T-helper 2 cell treated with Interferon-gamma antibody and Interleukin-4, amounts not matched to agents 5 μg/mL and 100 μg/mL, for 36 hours (primary cell): ENCODE measurements around the gene RUSF1.
"Not testable (repeated sequence)": the region's sequence is repeated elsewhere in the genome, so short reads cannot be mapped to it uniquely, and the experiment has no call there.

Experiments used
- DNase-seq: peaks from one replicate; pipeline ENCODE4 v3.0.0; 2021; ENCODE audit warnings: low spot score
- H3K27ac Mint-ChIP-seq: one replicate; pipeline ENCODE4 v1.8.0; 2021; ENCODE audit warnings: mild to moderate bottlenecking, mixed read lengths
- H3K27me3 Mint-ChIP-seq: one replicate; pipeline ENCODE4 v1.8.0; 2021; ENCODE audit warnings: low read depth, mixed read lengths
- H3K36me3 Mint-ChIP-seq: one replicate; pipeline ENCODE4 v1.8.0; 2021; ENCODE audit warnings: low read depth, mixed read lengths
- H3K4me1 Mint-ChIP-seq: one replicate; pipeline ENCODE4 v1.8.0; 2021; ENCODE audit warnings: low read depth, mixed read lengths
- H3K4me3 Mint-ChIP-seq: one replicate; pipeline ENCODE4 v1.8.0; 2022; ENCODE audit warnings: mild to moderate bottlenecking, moderate library complexity, mixed read lengths
- H3K9me3 Mint-ChIP-seq: one replicate; pipeline ENCODE4 v1.8.0; 2021; ENCODE audit warnings: mixed read lengths

The RUSF1 gene

DNA sequence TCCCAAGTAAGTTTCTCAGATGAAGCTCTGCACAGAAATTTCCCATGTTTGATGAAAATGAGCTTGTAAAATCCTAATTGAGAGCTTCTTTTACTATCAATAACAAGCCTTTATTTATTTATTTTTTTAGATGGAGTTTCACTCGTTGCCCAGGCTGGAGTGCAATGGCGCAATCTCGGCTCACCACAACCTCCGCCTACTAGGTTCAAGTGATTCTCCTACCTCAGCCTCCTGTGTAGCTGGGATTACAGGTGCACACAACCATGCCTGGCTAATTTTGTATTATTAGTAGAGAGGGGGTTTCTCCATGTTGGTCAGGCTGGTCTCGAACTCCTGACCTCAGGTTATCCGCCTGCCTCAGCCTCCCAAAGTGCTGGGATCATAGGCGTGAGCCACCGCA is 4.6 kb downstream of the RUSF1 start:
- H3K4me1 Mint-ChIP-seq = peaks cover 31% of the 10 kb centered on the region
- H3K27ac Mint-ChIP-seq, H3K27me3 Mint-ChIP-seq, H3K9me3 Mint-ChIP-seq, DNase-seq, H3K4me3 Mint-ChIP-seq: not testable (repeated sequence)
- H3K36me3 Mint-ChIP-seq = peaks cover 19% of the 10 kb centered on the region

DNA sequence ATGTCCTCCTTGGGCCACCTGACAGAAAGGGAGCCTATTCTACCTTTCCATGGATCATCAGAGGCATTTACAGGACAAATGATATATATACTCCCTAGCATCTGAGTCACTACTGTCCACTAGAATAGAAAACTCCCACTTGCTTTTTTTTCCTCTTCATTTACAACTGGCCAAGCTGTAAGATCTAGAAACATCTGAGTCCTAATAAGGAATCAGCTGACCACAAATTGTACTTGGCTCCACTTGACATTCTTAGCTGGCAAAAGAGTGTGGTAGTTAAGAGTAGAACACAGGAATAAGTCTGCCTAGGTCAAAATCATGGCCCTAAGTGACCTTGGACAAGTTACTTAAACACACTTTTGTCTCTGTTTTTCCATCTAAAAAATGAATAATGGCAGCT is 5.2 kb downstream of the RUSF1 start:
- peaks cover 31% of the 10 kb centered on the region for H3K4me1 Mint-ChIP-seq
- no peaks in the 10 kb centered on the region for H3K9me3 Mint-ChIP-seq
- no peaks in the 10 kb centered on the region for H3K27me3 Mint-ChIP-seq
- DNase-seq = no peak
- peaks cover 19% of the 10 kb centered on the region for H3K36me3 Mint-ChIP-seq
- H3K4me3 Mint-ChIP-seq = no peak overlapping the region
- H3K27ac Mint-ChIP-seq = no peak overlapping the region

DNA sequence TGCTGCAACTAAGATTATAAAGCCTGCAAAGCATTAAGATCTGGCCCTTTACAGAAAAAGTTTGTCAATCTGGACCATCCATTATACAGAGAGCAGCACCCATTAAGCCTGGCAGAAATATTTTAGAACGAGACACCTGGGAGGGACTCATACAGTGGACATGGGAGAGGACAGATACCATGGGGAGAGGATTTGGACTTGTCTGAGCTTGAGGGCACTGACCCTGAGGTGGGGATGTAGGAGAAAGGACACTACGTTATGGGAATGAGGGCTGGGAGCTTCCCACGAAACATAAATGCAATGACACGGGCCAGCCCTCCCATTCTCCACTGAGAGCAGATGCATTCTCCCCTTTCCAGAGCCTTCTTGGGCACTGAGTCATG is 6.2 kb downstream of the RUSF1 start:
- Mint-ChIP-seq H3K27ac (no peak overlapping the region), H3K4me1 (peaks cover 24% of the 10 kb centered on the region), H3K36me3 (peaks cover 26% of the 10 kb centered on the region), H3K27me3 (no peaks in the 10 kb centered on the region), H3K9me3 (no peaks in the 10 kb centered on the region), H3K4me3 (no peak overlapping the region)
- no peak for DNase-seq

DNA sequence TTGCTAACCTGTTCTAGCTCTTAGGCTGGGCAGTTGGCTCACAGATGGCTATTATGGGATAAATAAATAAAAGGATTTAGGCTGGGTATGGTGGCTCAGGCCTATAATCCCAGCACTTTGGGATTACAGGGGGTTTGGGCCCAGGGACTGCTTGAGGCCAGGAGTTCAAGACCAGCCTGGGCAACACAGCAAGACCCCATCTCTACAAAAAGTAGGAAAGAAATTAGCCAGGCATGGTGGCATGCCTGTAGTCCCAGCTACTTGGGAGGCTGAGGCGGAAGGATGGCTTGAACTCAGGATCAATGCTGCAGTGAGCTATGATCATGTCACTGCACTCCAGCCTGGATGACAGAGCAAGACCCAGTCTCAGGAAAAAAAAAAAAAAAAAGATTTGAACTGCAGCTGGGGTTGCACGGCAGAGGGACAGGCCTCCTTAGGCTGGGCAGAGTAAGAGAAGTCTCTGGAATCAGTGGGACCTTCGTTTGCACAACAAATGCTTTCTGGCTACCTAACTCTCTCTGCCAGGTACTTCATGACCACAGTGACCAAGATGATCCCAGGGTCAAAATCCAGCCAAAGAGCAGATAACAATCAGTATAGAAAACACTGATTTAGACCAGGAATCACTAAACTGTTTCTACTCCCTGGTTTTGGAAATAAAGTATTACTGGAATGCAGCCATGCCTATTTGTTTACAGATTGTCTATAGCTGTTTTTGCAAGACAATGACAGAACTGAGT is 6.8 kb downstream of the RUSF1 start:
- no peak for DNase-seq
- Mint-ChIP-seq H3K27me3 (no peaks in the 10 kb centered on the region), H3K4me1 (peaks cover 20% of the 10 kb centered on the region), H3K27ac (no peak overlapping the region), H3K4me3 (no peak overlapping the region), H3K9me3 (no peaks in the 10 kb centered on the region), H3K36me3 (peaks cover 26% of the 10 kb centered on the region)

DNA sequence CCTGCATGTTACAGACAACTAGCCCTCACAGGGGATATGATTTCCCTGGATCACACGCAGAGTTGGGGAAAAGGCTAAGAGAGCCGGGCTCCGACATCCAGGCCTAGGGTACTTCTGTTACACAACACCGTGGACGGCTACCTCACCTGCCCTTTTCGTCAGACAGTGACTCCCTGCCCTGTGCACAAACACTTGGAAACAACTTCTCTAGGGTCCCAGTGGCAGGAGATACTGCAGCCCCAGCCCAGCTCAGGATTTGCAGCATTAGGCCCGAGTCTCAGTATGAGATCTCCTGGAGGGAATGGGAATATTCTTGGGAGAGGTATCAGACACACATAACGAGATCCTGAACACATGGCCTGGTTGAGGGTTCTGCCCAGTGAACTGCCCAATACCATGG is 8.3 kb downstream of the RUSF1 start:
- Mint-ChIP-seq H3K36me3 (peaks cover 23% of the 10 kb centered on the region), H3K9me3 (no peaks in the 10 kb centered on the region), H3K27ac (peak overlapping the region; percentile 26), H3K4me1 (peaks cover 6% of the 10 kb centered on the region), H3K4me3 (no peak overlapping the region), H3K27me3 (no peaks in the 10 kb centered on the region)
- DNase-seq = no peak

DNA sequence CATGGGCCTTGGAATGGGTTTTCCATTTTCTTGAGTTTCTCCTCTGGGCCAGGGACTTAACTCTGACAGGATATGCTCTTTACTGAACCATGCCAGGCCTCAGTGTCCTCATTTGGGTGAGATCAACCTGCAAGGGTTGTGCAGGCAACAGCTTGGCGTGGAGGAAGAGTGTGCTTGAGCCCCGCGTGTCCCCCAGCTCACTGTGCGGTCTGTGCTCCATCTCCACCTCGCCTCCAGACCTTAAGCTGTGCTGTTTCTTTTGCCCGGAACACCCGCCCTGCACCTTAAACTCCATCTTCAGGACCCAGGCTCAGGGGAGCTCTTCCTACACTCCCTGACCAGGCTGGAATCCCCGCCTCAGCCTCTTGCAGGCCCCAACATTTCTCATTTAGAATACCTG is 9.7 kb downstream of the RUSF1 start:
- Mint-ChIP-seq H3K4me3 (no peak overlapping the region), H3K27ac (no peak overlapping the region), H3K36me3 (peaks cover 25% of the 10 kb centered on the region), H3K27me3 (no peaks in the 10 kb centered on the region), H3K9me3 (no peaks in the 10 kb centered on the region), H3K4me1 (no peaks in the 10 kb centered on the region)
- DNase-seq = no peak

DNA sequence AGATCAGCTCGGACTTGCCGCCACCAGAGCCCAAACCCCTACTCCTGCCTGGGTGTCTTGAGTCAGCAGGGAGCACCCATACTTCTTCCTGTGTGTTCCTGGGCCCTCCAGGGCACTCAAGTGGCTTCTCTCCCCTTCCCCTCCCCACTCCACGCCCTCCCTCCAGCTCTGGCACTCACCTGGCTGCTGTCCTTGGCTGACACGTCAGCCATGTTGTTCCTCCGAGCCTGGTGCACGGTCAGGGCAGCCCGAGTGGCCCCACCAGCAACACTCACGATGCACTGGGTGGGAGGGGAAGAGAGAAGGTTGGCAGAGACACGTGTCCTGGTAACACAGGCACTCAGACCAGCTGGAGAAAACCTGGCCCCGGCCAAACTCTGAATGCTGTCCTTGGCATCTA is 11.5 kb downstream of the RUSF1 start:
- Mint-ChIP-seq H3K9me3 (no peaks in the 10 kb centered on the region), H3K27ac (no peak overlapping the region), H3K4me3 (no peak overlapping the region), H3K36me3 (peaks cover 32% of the 10 kb centered on the region), H3K4me1 (no peaks in the 10 kb centered on the region), H3K27me3 (no peaks in the 10 kb centered on the region)
- no peak for DNase-seq

DNA sequence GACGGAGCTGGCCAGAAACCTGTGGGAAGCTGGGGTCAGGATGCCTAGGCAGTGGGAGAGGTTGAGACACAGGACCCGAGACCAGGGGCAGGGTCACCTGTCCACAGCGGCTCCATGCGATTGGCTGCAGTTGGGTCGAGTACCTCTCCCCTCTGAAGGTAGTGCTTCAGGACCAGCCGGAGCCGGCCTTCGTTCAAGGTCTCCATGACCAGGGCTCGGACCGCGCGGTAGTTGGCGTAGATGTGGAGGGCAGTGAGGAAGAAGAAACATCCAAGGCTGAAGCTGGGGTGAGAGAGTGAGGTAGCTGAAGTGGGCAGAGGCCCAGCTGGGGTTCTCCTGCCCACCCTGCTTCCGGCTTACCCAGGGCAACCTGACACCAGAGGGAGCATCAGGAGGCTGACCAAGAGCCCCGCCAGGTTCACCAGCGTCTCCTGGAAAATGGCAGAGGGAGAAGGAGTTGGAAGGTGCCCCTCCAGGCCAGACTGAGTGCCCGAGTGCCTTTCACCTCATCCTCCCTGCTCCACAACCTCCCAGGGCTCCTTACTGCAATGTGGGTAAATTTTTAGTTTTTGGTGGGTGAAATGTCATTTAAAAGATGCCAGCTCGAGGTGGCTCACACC is 14.6 kb downstream of the RUSF1 start:
- Mint-ChIP-seq H3K4me3 (no peak overlapping the region), H3K9me3 (no peaks in the 10 kb centered on the region)

DNA sequence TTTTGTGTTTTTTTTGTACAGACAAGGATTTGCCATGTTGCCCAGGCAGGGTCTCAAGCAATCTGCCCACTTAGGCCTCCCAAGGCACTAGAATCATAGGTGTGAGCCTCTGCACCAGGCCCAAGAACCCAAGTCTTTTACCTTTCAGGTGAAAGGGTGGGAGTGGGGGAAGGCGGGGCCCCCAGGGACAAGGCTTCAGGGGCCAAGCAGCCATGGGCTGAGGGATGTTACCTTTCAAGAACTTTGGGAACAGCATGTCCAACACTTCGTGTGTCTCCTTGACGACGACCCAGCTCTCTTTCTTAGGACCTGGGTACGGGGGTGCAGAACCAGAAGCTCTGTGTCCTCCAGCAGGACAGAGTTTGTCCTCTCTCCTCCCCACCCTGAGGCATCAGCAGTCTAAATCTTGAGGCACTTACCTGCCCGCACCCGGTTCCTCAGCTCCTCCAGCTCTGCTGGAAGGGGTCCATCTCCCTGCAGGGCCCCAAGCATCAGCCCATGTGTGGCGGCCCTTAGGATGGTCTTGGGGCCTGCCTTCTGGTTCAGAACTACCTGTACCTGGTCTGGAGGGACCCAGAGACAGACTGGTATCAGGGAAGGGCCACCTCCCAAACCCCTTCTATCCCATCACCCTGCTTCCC is 16.3 kb downstream of the RUSF1 start:
- peaks cover 2% of the 10 kb centered on the region for H3K4me1 Mint-ChIP-seq
- H3K27me3 Mint-ChIP-seq = peaks cover 3% of the 10 kb centered on the region
- H3K4me3 Mint-ChIP-seq = no peak overlapping the region
- peaks cover 19% of the 10 kb centered on the region for H3K36me3 Mint-ChIP-seq
- DNase-seq = no peak
- no peaks in the 10 kb centered on the region for H3K9me3 Mint-ChIP-seq
- H3K27ac Mint-ChIP-seq = no peak overlapping the region

More for the DNA sequence above, 14.6 kb downstream of the RUSF1 start:
- no peak overlapping the region for H3K27ac Mint-ChIP-seq
- DNase-seq = no peak
- H3K27me3 Mint-ChIP-seq = no peaks in the 10 kb centered on the region
- H3K4me1 Mint-ChIP-seq = no peaks in the 10 kb centered on the region
- peaks cover 27% of the 10 kb centered on the region for H3K36me3 Mint-ChIP-seq

DNA sequence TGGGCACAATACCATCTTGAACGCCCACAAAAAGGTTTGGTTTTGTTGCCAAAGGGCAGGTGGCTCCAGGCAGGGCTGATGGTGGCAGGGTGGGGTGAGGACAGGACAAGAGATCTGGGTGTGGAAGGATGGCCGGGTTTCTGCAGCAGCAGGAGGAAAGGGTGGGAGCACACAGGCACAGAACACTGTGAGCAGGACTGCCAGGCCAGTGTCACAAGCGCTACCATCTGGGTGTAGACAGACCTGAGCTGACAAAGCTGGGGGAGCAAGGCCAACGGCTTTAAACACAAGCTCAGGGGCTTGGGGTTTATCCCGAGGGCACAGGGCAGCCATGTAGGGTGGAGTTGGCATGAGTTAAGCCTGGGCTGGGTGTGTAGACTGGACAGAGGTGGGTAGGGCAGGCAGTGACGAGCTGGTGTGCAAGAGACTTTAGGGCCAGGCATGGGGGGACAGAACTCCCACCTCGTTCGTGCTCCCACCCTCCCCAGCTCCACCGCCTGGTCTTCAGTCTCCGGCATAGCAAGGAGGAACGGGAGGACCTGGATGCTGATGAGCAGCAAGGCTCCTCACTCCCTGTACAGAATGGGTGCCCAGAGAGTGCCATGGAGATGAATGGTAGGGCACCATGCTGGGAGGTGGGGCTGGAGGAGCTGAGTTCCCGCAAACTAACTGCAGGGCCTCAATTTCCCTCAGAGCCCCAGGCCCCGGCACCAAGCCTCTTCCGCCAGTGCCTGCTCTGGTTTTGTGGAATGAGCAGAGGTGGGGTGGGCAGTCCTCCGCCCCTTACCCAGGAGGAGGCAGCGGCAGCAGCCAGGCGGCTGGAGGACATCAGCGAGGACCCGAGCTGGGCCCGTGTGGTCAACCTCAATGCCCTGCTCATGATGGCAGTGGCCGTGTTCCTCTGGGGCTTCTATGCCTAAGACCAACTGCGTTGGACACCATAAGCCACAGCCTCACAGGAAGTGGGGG is 18.3 kb downstream of the RUSF1 start:
- H3K4me1 Mint-ChIP-seq = peaks cover 2% of the 10 kb centered on the region
- no peaks in the 10 kb centered on the region for H3K9me3 Mint-ChIP-seq
- peak overlapping the region; percentile 60 for H3K27ac Mint-ChIP-seq
- peak overlapping the region; percentile 58 for H3K4me3 Mint-ChIP-seq
- peaks cover 16% of the 10 kb centered on the region for H3K36me3 Mint-ChIP-seq
- DNase-seq = no peak
- peaks cover 13% of the 10 kb centered on the region for H3K27me3 Mint-ChIP-seq

DNA sequence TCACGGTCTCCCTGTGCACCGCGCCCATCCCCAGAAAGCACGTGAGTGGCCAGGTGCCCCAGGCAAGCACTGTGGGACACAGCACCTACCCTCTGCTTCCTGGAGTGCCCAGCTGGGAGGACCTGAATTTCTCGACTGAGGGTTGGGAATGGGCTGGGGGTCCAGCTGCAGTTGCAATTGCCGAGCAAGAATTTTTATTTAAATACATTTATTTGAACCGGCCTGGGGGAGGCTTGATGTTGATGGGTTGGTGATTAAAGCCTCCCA is 19.0 kb downstream of the RUSF1 start:
- no peak for DNase-seq
- H3K27ac Mint-ChIP-seq = no peak overlapping the region
- no peaks in the 10 kb centered on the region for H3K9me3 Mint-ChIP-seq
- H3K36me3 Mint-ChIP-seq = peaks cover 15% of the 10 kb centered on the region
- H3K27me3 Mint-ChIP-seq = peaks cover 13% of the 10 kb centered on the region
- H3K4me3 Mint-ChIP-seq = peak overlapping the region; percentile 24
- peaks cover 2% of the 10 kb centered on the region for H3K4me1 Mint-ChIP-seq

DNA sequence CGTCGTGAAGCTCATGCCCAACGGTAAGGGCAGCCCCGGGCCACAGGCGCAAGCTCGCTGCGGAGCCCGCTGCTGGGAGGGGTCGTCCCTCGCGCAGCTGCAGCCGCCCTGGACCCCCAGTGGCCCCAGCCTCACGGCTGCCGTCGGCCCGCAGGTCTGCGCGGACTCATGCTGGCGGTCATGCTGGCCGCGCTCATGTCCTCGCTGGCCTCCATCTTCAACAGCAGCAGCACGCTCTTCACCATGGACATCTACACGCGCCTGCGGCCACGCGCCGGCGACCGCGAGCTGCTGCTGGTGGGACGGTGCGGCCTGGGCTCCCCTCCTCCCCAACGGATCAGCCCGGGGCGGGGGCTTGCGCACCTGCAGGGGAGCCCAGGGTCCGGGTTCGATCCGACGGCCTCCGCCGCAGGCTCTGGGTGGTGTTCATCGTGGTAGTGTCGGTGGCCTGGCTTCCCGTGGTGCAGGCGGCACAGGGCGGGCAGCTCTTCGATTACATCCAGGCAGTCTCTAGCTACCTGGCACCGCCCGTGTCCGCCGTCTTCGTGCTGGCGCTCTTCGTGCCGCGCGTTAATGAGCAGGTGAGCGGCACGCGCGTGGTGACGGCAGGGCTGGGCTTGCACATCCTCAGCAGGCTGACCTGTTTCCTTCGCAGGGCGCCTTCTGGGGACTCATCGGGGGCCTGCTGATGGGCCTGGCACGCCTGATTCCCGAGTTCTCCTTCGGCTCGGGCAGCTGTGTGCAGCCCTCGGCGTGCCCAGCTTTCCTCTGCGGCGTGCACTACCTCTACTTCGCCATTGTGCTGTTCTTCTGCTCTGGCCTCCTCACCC is 19.5 kb downstream of the RUSF1 start:
- Mint-ChIP-seq H3K27ac (no peak overlapping the region), H3K4me1 (peaks cover 2% of the 10 kb centered on the region), H3K9me3 (no peaks in the 10 kb centered on the region), H3K27me3 (peaks cover 13% of the 10 kb centered on the region), H3K36me3 (peaks cover 15% of the 10 kb centered on the region), H3K4me3 (peak overlapping the region; percentile 24)
- no peak for DNase-seq

DNA sequence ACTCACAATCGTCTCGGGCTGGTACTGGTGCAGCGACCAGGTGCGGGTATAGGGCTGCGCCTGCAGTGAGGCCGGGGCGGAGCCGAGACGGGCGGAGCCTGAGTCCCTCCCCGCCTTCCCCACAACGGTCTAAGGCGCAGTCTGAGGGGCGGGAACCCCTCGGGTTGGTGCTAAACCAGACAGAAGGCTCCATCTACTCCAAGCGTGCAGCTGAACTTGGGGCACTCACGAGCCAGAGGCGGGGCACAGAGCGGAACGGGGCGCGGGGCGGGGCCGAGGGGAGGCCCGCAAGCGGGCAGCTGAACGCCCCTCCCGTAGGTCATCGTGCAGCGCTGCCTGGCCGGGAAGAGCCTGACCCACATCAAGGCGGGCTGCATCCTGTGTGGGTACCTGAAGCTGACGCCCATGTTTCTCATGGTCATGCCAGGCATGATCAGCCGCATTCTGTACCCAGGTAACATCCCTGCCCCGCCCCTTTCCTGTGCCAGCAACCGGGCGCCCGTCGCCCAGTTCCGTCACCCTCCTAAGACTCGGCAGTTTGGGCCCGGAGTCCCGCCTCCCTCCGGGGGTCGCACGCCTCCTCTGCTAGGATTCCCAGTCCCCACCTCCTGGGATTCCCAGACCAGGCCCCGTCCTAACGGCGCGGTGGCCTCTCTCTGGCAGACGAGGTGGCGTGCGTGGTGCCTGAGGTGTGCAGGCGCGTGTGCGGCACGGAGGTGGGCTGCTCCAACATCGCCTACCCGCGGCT is 20.3 kb downstream of the RUSF1 start:
- peak overlapping the region; percentile 88 for H3K4me3 Mint-ChIP-seq
- H3K36me3 Mint-ChIP-seq = peaks cover 10% of the 10 kb centered on the region
- peaks cover 13% of the 10 kb centered on the region for H3K27me3 Mint-ChIP-seq
- no peaks in the 10 kb centered on the region for H3K9me3 Mint-ChIP-seq
- peak; percentile 47 for DNase-seq
- no peak overlapping the region for H3K27ac Mint-ChIP-seq
- peaks cover 2% of the 10 kb centered on the region for H3K4me1 Mint-ChIP-seq
